Stimulated activated CD4-positive, alpha-beta T cell treated with anti-CD3 and anti-CD28 coated beads, Interleukin-15, amount 100 ng/mL, for 24 hours (primary cell): ENCODE data around the gene TMEM125.

Experiments
- DNase-seq: peaks from one replicate; pipeline ENCODE4 v3.0.0-alpha.2; 2020

The TMEM125 gene

DNA sequence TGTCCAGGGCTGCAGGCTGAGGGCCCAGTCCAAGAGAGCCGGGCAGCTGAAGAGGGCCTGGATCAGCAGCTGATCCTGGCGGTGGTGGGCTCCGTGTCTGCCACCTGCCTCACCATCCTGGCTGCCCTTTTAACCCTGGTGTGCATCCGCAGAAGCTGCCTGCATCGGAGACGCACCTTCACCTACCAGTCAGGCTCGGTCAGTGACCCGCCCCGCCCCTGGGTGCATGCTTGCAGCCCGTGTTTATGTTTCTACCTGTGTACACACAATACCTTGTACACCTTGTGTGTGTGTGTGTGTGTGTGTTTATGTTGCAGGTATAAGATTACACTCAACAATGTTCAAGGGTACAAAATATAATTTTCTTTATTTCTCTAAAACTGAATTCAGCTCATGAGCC is 44.0 kb downstream of the TMEM125 start:
- no peak for DNase-seq

DNA sequence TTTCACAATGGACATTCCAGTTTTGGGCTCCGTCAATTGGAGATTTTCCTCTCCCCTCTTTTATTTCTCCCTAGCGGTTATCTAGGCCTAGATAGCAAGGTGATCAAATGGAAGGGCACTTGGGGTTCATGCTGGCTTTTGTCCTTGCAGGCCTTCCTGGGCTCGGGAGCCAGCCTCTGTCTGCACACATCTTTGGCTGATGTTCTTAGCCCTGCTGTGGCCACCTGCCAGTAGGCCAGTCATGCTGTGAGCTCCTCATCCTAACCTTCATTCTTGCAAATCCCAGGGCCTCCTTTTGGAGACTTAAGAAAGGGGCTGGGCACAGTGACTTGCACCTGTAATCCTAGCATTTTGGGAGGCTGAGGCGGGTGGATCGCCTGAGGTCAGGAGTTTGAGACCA is 44.5 kb downstream of the TMEM125 start:
- DNase-seq = no peak

DNA sequence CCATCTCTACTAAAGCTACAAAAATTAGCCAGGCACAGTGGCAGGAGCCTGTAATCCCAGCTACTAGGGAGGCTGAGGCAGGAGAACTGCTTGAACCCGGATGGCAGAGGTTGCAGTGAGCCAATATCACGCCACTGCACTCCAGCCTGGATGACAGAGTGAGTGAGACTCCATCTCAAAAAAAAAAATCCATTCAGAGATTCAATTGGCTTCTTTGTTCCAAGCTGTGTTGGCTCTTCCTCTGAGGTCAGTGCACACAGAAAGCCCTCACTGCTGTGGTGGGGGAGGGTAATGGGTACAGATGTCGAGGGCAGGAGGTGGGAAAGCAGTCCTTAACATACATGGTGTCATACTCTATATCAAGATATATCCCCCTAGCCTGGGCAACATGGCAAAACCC is 45.7 kb downstream of the TMEM125 start:
- no peak for DNase-seq

DNA sequence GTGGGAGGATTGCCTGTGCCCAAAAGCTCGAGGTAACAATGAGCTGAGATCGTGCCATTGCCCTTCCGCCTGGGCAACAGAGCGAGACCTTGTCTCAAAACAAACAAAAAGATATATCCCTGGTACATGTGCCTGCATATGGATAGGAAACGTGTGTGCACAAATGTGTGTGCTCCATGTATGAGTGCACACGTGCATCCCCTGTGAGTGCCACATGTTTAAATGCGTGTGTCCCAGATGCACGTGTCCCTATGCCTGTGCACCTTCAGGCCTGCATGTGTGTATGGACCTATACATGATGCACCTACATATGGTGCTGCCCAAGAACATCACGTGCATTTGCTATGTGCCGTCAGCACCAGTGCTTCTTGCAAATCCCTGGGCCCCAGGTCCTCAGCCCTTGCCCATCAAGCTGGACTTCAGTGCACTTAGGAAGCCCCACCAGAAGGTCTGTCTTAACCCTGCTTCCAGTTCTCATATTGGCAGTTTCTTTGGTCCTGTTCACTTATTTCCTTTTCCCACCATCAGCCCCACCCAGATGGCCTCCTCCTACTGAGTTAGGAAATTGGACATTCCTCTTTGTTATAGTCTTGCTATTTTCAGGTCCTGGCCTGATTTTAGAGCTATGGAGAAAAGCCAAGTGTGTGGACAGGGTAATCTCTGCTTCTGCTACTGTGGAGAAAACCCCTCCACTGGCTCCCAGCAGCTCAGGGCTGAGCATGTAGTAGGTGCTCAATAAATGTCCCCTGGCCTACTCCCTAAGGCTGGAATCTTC is 46.4 kb downstream of the TMEM125 start:
- no peak for DNase-seq

DNA sequence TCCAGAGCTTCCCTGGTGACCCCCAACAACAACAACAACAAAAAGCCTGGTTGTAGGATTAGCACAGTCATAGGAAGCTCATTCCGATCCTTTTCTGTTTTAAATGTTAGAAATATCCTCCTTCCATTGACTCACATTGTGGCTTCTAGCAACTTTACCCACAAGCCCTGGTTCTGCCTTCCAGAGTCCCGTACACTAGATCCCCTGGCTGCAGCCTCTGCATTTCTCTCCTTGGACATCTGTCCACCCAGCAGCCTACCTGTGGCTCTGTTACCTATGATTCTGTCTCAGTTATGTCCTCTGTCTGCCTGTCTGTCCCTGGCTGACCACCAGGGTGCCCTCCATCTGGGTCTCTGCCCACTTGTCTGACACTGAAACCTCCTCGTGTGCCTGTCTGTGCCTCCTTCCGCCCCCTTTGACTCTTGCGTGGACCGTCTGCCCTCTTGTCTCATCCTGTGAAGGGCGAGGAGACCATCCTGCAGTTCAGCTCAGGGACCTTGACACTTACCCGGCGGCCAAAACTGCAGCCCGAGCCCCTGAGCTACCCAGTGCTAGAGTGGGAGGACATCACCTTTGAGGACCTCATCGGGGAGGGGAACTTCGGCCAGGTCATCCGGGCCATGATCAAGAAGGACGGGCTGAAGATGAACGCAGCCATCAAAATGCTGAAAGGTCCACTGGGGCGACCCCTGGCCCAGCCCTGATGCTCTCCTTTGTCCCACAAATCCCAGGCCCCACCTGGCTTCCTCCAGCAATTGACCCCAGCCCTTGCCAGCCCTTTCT is 47.1 kb downstream of the TMEM125 start:
- no peak for DNase-seq

DNA sequence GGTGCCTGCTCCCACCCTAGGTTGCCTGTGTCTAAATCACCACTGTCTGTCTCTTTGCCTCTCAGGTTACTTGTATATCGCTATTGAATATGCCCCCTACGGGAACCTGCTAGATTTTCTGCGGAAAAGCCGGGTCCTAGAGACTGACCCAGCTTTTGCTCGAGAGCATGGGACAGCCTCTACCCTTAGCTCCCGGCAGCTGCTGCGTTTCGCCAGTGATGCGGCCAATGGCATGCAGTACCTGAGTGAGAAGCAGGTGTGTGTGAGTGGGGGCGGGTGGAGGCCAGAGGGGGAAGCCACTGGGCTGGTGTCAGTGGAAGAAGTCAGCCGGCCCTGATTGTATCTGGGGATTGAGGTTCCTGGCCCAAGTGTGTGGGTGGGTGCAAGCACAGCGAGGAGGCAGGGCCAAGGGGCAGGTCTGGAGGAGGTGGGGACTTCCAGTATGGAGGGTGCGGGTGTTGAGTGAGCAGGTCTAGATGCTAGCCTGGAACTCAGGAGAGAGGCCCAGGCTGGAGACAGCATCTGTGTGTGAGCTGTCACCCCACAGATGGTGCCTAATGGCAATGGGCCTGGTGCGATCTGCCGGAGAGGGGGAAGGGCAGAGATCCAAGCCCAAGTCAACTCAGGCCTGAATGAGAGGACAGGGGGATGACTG is 48.2 kb downstream of the TMEM125 start:
- DNase-seq = peak; percentile 5

DNA sequence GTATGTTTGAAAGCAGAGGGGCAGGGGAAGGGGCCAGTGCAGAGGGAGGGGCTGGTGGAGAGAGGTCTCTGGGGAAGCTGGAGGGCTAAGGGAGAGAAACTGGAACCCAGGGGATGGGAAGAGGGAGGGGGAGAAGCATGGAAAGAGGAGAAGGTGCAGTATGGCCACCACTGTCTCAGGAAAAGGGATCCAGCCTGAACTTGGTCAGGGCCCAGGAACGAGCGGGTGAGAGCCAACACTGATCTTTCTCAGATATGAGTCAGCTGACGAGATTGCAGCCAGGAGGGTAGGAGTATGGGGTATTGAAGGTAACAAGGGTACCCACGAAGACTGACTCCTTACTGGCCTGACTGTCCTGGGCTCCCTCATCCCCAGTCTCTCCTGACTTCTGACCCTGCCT is 49.0 kb downstream of the TMEM125 start:
- no peak for DNase-seq

DNA sequence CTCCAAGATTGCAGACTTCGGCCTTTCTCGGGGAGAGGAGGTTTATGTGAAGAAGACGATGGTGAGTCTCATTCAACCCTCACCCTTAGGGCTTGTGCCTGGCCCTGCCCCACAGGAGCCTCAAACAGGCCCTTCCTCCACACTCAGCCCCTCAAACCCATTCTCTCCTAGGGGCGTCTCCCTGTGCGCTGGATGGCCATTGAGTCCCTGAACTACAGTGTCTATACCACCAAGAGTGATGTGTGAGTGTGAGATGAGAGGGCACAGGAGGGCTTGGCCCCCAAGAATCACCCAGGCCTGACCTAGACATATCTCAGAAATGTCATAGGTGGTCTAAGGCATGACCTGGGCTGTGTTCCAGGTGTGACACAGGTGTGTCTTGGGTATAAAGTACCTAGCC is 49.5 kb downstream of the TMEM125 start:
- no peak for DNase-seq

DNA sequence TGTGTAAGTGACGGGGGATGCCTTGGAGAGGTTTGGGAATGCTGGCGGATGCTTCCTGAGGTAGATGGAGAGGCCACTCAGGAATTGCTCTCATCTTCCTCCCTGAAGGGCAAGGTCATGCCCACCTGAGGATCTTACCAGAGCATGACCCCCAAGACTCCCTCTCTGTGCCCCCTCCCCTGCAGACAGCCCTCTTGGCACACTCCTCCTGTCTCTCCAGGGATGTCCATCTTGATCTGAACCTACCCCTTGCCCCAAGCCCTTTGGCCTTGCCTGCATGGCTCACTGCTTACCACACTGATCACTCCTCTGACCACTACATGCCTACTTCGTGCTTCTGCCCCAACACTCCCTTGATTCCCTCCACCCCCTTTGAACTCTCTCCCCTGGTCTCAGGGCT is 50.0 kb downstream of the TMEM125 start:
- no peak for DNase-seq

DNA sequence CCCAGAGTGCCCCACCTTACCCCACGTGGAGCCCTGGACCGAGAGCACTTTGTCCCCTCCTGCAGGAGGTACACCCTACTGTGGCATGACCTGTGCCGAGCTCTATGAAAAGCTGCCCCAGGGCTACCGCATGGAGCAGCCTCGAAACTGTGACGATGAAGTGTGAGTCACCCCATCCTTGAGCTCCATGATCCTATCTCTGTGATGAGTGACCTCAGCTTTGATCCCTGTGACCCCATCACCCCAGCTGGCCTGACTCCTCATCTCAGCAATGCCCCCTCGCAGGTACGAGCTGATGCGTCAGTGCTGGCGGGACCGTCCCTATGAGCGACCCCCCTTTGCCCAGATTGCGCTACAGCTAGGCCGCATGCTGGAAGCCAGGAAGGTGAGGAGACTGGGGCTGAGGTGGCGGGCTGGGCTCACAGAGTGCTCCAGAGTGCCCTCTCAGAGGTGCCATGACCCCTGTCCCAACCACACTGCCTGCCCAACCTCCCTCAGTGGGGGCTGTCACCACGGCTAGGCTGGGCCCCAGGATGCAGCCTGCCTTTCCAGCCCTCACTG is 51.6 kb downstream of the TMEM125 start:
- DNase-seq = no peak

DNA sequence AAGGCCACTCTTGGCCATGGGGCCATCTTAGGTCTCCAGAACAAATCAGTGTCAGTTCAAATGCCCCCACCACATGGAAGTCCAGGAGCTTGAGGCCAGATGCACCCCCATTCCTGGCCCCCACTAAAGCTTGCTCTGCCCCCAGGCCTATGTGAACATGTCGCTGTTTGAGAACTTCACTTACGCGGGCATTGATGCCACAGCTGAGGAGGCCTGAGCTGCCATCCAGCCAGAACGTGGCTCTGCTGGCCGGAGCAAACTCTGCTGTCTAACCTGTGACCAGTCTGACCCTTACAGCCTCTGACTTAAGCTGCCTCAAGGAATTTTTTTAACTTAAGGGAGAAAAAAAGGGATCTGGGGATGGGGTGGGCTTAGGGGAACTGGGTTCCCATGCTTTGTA is 52.7 kb downstream of the TMEM125 start:
- no peak for DNase-seq
